ENCODE results near the gene NKD1. TPM values are rescaled to one million over a fixed set of nuclear protein-coding genes. Genes with fewer than 3 reads are reported as not detected.
A peak's percentile ranks its signal among the peaks of the same experiment; 100 is the strongest.

NKD1 gene
- total and polyA plus RNA-seq, 2 of the 8 experiments (the other 6 are each of a cell fraction or from before 2014, with no cell fraction given) = 0.70 to 4.5 TPM

- H3K4me2 ChIP-seq (ENCODE audit: insufficient read depth in 1 of 2, low read depth in 2 of 2, low read length in 2 of 2) = no peak overlapping the region
- H3K4me1 ChIP-seq (replicated peaks in 1 of 4; ENCODE audit: control insufficient read depth in 3 of 4, insufficient read depth in 4 of 4, low read length in 3 of 4) = peaks cover 0 to 5% (median 0%) of the 10 kb centered on the region in 4 experiments; a peak in 2 of 7 replicates
- H3K36me3 ChIP-seq (ENCODE audit: control insufficient read depth in 2 of 4, insufficient read depth in 4 of 4, low read length in 3 of 4) = no peaks in the 10 kb centered on the region
- H4K8ac ChIP-seq (ENCODE audit: extremely low read depth, insufficient read depth, low read length) = peak overlapping the region; percentile 8; the same call in 1 of the 2 replicates
- POLR2A ChIA-PET (ENCODE audit: partially characterized antibody) = no interaction called here
- WGBS, 2 experiments (ENCODE audit: extremely low coverage in 1 of 2, insufficient coverage in 1 of 2, insufficient read length in 1 of 2, insufficient replicate concordance in 2 of 2, low coverage in 1 of 2, low lambda C conversion rate in 2 of 2, missing lambda C conversion rate in 1 of 2) = 88% methylated on average over 15 of the region's 15 CpGs; no CpG with 5 or more reads in 1 of the 2 experiments
- no peak for TF ChIP-seq SP1 (IDR thresholded peaks at IDR 0.05; ENCODE audit: low read depth, low read length)
- TF ChIP-seq KDM5A (IDR thresholded peaks at IDR 0.05; ENCODE audit: low read length) = no peak
- no peak for TF ChIP-seq JUND (IDR thresholded peaks at IDR 0.05; ENCODE audit: low read length)
- no peak for TF ChIP-seq NANOG (IDR thresholded peaks at IDR 0.05; ENCODE audit: insufficient read depth, low read depth, low read length, poor library complexity, severe bottlenecking)
- no peak for TF ChIP-seq POLR2AphosphoS5 (IDR thresholded peaks at IDR 0.05; ENCODE audit: low read depth, low read length)
- TF ChIP-seq RNF2 (IDR thresholded peaks at IDR 0.05; ENCODE audit: borderline replicate concordance, low read depth, low read length, missing control alignments, poor library complexity, severe bottlenecking) = no peak
- no peak for TF ChIP-seq ASH2L (IDR thresholded peaks at IDR 0.05; ENCODE audit: low read length)
- no peak for TF ChIP-seq SAP30 (IDR thresholded peaks at IDR 0.05; ENCODE audit: insufficient read depth, insufficient replicate concordance, low read length)
- no peak for TF ChIP-seq SUZ12 (IDR thresholded peaks at IDR 0.05; ENCODE audit: low read length)
- TF ChIP-seq TCF12 (IDR thresholded peaks at IDR 0.05; ENCODE audit: low read depth, low read length) = no peak
- TF ChIP-seq E2F6 (IDR thresholded peaks at IDR 0.05) = no peak
- H2AFZ ChIP-seq (ENCODE audit: low read length) = no peak overlapping the region
- no peak overlapping the region for H3K56ac ChIP-seq (replicated peaks; ENCODE audit: insufficient read length, low read depth, low read length)
- no peak overlapping the region for H3K4me3 ChIP-seq (ENCODE audit: extremely low read depth in 1 of 4, insufficient read depth in 2 of 4, low read depth in 3 of 4, low read length in 4 of 4)
- no peak for DNase-seq (ENCODE audit: low read depth in 1 of 2, low spot score in 2 of 2)
- H3K9me3 ChIP-seq (ENCODE audit: insufficient read depth in 2 of 2, low read depth in 1 of 2, low read length in 1 of 2) = no peaks in the 10 kb centered on the region
- H3K27me3 ChIP-seq (replicated peaks in 1 of 4; ENCODE audit: control insufficient read depth in 3 of 4, extremely low read depth in 1 of 4, insufficient read depth in 3 of 4, low read length in 3 of 4) = peaks cover 0 to 2% (median under 1%) of the 10 kb centered on the region in 4 experiments; a peak in 3 of 7 replicates
- no peak overlapping the region for H2BK120ac ChIP-seq (replicated peaks; ENCODE audit: low read depth, low read length)
- H3K23ac ChIP-seq (ENCODE audit: insufficient read length) = no peak overlapping the region
- no peak overlapping the region for H3K18ac ChIP-seq (ENCODE audit: extremely low read depth, low read length)
- no peak overlapping the region for H3K27ac ChIP-seq (ENCODE audit: low read depth, low read length)
- H2BK12ac ChIP-seq (ENCODE audit: low read depth, low read length) = no peak overlapping the region
- no peaks in the 10 kb centered on the region for H3K23me2 ChIP-seq (ENCODE audit: low read depth, low read length)
- no peak overlapping the region for H3K4ac ChIP-seq (replicated peaks; ENCODE audit: insufficient read length, low read depth, low read length)
- no peak overlapping the region for H2AK5ac ChIP-seq (ENCODE audit: low read depth, low read length)
- H2BK20ac ChIP-seq (ENCODE audit: low read length) = no peak overlapping the region
- FAIRE-seq = no peak
- CTCF ChIA-PET (ENCODE audit: partially characterized antibody) = interaction anchor here (0.5 to 3.3 kb wide), 10 partner anchors 9 to 368 kb away, joined by 3 to 15 read pairs (median 3); no protein-coding TSS in a partner anchor
- H3K14ac ChIP-seq (ENCODE audit: insufficient read length) = no peak overlapping the region
- H2BK15ac ChIP-seq (ENCODE audit: low read length) = no peak overlapping the region
- no peak overlapping the region for H3K9ac ChIP-seq (replicated peaks in 1 of 4; ENCODE audit: extremely low read depth in 1 of 4, low read depth in 3 of 4, low read length in 3 of 4)
- H4K20me1 ChIP-seq (replicated peaks in 1 of 2; ENCODE audit: control insufficient read depth in 1 of 2, insufficient read depth in 2 of 2, low read length in 2 of 2) = no peaks in the 10 kb centered on the region
- no peak overlapping the region for H4K5ac ChIP-seq (ENCODE audit: insufficient read length, low read depth, low read length)
- H4K91ac ChIP-seq (replicated peaks; ENCODE audit: insufficient read length, low read length) = no peak overlapping the region
- H2BK5ac ChIP-seq (ENCODE audit: low read depth, low read length) = no peak overlapping the region
- H3K79me1 ChIP-seq (ENCODE audit: low read depth, low read length) = no peaks in the 10 kb centered on the region
- H3K79me2 ChIP-seq (ENCODE audit: control insufficient read depth in 1 of 2, insufficient read depth in 2 of 2, low read length in 2 of 2) = no peaks in the 10 kb centered on the region
Measured at GRCh38 chr16:50640919-50641817, 93.0 kb downstream of the NKD1 start.

Measured in H1 (cell line).